IPS-NIHi7 (cell line): ENCODE data around the gene PCMT1.
A peak's percentile ranks its signal among the peaks of the same experiment; 100 is the strongest.
"Not testable (repeated sequence)": the region's sequence is repeated elsewhere in the genome, so short reads cannot be mapped to it uniquely, and the experiment has no call there.

ENCODE experiments used
- DNase-seq: peaks from one replicate; pipeline ENCODE4 v3.0.0; 2012; ENCODE audit warnings: mixed read lengths; ENCODE audit errors: extremely low spot score

Gene PCMT1

DNA sequence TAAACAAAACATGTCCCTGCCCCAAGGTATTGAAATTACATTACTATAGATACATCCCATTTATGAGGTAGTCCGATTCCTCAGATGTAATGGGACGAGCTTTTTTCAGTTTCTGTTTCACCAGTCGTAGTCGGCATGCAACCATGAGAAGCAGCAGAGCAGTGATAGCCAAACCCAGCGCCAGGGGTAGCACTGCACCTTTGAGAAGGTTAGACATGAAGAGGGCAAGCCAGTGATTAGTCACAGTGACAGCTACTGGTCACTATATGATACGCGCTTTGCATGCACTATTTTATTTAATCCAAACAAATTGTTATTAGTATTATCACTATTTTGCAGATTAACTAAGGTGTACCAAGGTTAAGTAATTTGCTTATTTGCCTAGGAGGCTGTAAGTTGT, 71.0 kb downstream of the PCMT1 start:
- DNase-seq = no peak

DNA sequence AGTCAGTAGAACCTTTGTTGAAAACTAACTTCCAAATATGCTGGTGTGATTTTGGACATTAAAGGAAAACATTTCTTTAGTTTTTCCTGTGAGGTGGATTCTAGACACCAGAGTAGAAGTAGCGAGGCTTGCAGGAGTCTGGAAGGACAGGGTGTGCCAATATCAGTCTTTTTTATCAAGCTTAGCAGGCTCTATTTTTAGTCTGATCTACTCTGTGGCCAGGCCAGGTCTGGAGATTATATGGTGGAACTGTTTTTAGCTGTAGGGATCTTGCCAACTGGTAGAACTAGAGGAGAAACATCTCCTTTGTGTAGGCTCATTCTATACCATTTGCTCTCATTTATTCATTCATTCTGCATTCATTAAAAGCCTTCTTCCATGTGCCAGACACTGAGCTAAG, 72.0 kb downstream of the PCMT1 start:
- DNase-seq = no peak

DNA sequence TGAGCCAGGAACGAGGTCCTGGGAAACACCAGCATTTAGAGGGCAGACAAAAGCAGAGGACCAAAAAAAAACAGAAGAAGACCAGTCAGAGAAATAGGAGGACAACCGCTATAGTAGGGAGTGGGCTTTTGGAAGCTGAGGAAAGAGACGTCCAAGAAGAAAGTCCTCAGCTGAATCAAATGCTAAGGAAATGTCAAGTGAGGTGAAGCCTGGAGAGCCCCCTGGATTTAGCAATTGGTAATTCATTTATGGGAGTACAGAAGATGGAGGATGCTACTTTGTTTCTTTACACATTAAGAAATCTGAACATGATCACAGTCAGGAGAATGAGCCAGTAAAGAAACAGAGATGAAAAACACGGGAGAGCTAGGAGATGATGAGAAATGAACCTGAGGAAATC, 73.5 kb downstream of the PCMT1 start:
- no peak for DNase-seq

DNA sequence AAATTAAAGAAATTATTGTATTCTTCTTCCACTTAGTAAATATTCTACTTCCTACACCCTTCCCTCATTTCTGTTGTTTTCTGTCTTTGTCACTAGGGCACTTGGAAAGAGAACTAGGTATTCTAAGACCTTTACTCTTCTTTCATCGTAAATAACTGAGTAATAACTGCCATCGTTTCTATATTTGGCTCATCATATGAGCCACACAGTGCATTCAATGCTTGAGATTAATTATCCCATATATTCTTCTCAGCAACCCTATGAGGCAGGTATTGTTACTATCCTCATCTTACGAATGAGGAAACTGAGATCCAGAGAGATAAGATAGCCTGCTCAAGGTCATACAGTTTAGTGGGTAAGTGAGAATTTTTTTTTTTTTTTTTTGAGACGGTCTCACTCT, 75.8 kb downstream of the PCMT1 start:
- DNase-seq = no peak

DNA sequence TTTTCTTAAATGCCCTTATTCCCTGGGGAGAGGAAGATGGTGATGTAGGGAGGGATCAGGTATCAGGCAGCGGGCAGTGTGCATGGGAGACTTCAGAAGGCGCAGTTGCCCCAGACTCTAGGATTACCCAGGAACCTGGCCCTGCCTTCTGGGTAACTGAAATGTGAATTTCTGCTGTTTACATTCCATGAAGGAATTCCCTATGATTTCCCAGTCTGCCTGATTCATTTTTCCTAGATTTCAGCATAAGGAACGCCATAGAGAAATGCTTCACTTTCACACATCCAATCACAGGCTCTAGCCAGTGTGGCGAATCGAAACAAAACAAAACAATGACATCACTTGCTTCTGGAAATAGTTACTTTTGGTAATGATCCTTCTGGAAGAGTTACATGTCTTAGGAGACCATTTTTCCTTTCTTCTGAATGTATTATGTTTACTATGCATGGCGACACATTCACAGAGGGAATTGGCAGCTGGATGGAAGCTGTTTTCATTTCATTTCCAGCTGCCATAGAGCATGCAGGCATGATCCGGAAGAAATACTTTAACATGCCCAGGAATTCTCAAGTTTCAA, 81.3 kb downstream of the PCMT1 start:
- no peak for DNase-seq

DNA sequence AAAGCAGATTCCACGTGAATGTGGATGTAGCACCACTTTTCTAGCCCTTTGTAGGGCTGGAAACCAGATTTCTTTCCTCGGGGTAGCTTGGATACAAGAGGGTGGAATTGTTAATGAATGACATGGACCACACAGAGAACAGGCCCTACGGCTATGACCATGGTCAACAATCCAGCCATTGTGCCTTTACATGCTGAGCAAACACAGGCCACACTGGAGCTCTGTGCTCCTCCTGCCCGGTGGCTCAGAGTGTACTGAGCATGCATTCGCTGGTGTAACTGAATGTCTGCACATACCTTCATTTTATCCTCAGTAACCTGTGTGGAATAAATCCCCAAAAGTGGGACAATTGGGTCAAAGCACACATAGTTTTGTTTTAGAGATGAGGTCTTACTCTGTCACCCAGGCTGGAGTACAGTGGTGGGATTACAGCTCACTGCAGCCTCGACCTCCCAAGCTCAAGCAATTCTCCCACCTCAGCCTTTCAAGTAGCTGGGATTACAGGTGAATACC, 81.8 kb downstream of the PCMT1 start:
- DNase-seq = no peak

DNA sequence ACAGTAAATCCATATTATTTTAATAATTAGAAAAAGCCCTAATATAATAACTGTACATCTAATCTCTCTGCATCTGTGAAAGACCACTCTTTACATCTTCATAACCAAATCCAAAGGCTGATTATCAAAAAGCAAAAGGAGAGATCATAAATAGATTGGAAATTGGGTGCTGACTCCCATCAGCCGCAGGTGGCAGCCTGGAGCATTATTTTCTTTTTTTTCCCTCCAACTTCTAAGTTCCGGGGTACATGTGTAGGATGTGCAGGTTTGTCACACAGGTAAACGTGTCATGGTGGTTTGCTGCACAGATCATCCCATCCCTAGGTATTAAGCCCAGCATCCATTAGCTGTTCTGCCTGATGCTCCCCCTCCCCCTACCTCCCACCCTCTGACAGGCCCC, 84.1 kb downstream of the PCMT1 start:
- DNase-seq = no peak

DNA sequence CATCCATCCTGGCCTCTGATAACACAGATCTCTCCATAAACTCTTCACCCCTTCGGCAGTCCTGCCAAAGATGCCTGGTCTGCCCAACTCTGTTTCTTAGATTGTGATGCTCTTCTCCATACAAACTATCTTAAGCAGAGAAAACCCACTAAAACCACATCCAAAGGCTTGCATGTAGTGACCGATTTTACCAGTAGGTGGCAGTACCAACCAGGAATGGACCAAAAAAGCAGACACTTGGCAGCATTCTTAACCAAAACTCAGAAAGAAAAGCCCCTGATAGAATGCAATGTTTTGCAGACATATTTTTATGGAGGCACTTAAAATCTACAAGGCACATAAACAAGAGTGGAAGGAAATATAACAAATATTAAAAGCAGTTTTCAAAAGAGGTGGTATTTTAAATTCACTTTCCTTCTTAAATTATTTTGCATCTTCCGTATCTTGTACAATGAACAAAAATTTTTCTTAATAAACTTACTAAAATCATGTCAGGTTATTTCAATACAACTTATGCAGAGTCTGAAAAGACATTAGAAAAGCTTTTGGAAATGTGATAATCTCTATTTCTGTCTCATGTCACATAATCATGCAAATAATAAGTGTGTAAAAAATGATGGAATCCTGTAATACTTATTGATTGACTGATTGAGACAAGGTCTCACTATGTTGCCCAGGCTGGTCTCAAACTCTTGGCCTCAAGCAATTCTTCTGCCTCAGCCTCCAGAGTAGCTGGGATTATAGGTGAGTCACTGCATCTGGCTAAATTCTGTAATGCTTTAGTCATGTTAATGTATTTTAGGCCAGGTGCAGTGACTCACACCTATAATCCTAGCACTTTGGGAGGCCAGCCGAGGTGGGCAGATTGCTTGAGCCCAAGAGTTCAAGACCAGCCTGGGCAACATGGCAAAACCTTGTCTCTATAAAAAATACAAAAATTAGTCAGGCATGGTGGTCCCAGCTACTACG, 85.3 kb downstream of the PCMT1 start:
- peak; percentile 65 for DNase-seq

DNA sequence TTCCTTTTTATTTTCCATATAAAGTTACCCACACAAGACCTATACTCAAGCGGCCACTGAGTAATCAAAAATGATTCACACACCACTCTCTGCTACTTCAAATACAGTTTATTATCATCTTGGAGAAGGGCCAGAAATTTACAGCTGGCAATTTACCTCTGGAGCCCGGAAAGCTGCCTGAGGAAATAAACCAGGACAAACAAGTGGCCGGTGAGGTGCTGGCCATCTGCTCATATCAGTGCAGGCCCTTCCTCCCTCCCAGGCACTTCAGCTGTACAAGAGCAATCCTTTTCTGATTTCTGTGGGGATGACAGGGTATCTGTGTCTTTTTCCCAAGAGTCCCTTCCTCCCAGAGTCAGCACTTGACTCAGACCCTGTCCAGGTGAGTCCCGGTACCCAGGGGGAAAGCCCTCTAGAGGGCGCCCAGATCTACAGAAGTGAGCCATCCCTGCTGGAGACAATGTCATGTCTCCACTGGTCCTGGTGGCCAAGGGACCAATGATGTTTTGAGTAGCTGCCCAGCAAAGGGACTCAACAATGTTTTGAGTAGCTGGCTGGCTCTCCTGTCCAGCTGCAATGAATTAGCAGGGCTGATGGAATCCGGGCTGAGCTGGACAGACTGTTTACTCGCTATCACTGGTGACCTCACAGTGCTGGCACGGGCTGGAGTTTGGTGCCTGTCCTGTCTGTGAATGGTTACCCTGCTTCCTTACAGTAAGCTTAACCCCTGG, 91.0 kb downstream of the PCMT1 start:
- peak; percentile 92 for DNase-seq

DNA sequence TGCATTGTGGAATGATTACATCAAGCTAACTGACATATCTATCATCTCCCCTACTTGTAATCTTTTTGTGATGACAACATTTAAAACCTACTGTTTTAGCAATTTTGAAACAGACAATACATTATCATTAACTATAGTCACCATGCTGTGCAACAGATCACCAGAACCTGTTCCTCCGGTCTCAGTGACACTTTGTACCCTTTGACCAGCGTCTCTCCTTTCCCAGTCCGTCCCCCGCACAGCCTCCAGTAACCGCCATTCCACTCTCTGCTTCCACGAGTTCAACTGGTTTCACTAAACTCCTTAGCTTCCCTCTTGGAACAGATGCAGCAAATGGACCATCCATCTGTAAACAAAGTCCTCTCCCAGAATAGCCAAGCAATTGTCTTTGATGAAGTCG, 92.8 kb downstream of the PCMT1 start:
- DNase-seq = no peak

DNA sequence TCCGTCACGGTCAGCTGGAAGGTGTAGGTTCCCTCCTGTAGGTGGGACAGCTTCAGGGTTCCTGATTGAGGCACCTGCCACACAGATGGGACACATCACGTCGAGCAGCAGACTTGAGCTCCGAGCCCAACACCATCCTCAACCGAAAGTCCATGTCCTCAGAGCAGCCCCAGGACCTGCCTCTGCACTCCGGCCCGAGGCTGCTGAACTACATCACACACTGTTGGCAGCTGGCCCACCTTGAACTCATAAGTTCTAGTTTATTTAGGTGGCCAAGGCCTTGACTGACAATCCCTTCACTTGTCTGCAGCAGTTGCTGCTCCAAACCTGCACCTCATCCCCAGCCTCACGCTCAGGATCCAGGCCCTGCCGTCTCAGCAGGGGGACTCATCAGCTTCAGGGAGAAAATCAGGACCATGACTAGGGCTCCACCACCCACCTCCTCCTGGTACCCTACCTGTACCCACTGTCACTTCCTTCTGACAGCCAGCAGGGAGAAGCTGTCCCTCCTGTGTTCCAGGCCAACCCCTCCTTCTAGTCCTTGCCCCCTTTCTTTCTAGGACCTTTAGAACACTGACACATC, 93.6 kb downstream of the PCMT1 start:
- DNase-seq = no peak

DNA sequence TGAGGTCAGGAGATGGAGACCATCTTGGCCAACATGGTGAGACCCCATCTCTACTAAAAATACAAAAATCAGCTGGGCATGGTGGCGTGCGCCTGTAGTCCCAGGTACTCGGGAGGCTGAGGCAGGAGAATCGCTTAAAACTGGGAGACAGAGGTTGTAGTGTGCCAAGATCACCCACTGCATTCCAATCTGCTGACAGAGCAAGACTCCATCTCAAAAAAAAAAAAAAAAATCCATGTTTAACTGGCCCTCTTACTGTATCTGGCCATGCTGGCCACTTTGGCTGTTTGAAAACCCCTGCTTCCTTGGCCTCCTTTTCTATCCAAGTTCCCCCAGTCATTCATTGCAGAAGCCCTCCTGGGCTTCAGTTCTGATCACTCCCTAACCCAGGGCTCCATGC, 94.5 kb downstream of the PCMT1 start:
- not testable (repeated sequence) for DNase-seq

DNA sequence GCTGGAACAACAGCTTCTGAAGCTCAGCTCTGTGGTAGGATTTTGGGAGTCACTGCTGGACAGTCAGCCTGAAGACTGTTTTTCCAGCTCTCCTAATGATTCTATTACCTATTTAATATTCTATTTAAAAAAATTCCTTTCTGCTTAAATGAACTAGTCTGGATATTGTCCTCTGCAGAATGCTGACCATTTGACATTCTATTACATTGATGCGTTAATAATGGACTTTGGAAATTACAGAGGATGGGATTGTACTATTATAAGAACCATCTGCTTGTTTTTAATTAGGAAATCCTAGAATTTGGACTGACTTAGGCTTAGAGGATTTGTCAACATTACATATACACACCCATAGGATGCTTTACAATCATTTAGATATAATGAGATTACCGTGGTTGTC, 94.9 kb downstream of the PCMT1 start:
- no peak for DNase-seq

DNA sequence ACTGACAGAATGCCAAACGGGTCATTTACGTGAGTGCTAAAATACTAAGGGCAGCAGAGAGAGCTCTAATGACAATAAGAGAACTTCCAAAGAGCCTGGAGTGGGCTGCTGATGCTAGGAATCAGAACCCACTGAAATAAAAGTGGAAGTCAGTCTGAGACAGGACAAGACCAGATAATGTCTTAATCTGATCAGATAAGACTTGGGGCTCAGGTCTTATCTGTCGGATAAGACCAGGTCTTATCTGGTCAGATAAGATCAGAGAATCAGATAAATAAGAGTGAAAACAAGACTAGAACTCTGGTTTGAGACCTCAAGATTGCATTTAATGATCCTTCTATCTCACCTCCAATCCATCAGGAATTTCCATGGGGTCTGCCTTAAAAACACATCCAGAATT, 96.0 kb downstream of the PCMT1 start:
- no peak for DNase-seq

DNA sequence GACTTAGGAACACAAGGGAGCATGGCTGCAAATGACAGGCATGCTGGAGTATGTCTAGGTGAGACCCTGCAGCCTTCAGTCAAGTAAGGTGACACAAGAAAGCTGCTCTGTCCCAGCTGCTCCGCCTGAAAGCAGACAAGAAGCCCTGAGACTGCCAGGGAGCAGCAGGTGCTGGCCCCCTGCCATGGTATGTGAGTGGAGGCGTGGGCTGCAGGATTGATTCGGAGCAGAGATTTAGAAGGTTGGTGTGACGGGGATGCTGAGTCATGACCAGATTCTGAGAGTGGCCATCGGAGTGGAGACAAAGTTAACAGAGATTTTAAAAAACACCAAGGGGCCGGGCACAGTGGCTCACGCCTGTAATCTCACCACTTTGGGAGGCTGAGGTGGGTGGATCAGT, 96.8 kb downstream of the PCMT1 start:
- DNase-seq = no peak

DNA sequence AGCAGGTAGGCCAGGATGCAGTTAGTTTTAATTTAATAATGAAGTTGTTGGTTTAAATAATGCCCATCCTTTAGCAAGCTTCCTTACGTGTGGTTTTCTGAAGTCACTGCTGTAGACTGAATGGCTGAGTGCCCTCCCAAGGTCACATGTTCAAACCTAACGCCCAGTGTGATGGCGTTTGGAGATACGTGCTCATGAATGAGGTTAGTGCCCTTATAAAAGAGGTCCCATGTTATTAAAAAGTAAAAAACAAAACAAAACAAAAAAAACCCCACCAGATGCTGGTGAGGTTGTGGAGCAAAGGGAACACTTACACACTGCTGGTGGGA, 98.4 kb downstream of the PCMT1 start:
- no peak for DNase-seq

DNA sequence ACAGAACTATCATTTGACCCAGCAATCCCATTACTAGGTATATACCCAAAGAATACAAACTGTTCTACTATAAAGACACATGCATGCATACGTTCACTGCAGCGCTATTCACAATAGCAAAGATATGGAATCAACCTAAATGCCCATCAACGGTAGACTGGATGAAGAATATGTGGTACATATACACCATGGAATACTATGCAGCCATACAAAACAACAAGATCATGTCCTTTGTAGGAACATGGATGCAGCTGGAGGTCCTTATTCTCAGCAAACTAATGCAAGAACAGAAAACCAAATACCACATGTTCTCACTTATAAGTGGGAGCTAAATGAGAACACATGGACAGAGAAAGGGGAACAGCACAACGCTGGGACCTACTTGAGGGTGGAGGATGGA, 98.8 kb downstream of the PCMT1 start:
- not testable (repeated sequence) for DNase-seq

DNA sequence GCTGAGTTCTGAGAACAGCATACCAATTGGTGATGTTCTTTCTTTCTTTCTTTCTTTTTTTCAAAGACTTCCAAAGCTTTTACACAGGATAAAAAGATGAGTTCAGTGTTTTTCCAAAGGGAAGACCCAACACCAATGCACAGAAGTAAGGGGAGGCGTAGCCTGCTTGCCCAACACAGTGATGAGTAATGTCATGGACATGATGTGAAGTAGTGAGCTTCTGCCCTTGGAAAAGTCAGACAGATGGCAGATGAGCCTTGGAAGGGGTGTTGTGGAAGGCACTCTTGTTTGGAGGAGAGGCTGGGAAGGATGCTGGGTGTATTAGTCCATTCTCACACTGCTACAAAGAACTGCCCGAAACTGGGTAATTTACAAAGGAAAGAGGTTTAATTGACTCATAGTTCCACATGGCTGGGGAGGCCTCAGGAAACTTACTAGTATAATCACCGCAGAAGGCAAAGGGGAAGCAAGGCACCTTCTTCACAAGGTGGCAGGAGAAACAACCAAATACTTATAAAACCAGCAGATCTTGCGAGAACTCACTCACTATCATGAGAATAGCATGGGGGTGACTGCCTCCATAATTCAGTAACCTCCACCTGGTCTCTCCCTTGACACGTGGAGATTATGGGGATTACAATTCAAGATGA, 102.0 kb downstream of the PCMT1 start:
- no peak for DNase-seq

DNA sequence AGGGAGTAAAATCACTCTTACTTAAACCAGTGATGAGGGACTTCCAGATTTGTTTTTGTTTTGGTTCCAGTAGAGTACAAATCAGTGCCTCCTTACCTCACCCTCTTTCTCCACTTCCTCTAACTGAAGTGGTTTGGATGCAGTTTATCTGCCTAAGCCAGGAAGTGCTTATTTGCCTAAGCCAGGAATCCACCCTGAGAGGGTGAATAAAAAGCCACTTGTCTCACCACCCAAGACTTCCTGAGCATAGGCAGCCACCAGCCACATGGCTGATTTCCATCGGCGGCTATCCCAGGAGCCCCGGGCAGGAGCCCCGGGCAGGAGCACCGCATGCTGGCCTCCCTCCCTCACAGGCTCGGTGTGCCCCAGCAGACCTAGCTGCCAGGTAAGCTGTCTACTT, 102.6 kb downstream of the PCMT1 start:
- DNase-seq = no peak

DNA sequence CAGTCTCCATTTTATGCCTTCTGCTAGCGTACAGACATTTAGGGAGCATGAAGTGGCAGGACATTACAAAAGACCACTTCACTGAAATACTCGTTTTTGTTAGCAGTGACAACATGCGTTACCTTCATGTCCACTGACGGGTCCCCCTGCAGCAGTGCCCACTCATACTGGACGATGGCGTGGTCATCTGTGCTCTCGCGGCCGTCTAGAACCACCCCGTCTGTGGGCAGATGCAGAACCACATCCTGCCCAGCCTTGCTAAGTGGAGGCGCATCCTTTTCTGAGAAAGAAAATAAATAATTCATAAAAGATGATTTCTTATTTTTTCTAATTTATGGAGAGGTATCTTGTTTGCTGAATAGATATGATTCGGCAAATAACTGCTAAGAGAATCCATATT, 103.3 kb downstream of the PCMT1 start:
- DNase-seq = no peak

DNA sequence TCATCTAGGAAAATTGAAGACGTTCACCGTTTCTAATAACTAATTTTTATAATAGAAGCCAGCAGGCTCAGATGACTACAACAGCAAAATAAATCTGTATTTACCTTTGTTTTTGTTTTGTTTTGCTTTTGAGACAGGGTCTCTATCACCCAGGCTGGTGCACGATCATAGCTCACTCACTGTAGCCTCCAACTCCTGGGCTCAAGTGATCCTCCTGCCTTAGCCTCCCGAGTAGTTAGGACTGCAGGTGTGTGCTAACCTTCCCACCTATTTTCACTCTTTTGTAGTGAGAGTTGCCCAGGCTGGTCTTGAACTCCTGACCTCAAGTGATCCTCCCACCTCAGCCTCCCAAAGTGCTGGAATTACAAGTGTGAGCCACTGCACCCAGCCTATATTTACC, 104.5 kb downstream of the PCMT1 start:
- not testable (repeated sequence) for DNase-seq

DNA sequence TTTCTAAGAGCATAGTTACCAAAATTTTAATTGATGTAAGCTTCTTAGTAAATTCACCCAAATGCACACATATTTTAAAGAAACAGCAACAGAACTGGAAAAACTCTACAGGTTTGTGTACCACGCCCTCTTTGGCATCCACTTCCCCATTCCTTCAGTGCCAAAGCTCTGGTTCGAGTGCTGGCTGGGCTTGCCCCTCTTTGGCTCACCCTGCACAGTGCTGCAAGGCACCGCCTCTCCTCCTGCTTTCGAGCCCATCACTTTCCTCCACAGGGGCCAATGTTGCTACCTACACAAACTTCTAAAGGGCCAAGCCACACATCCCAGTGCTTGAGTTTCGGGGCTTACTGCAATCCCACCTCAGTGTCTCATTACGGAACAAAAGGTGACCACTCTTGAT, 105.0 kb downstream of the PCMT1 start:
- no peak for DNase-seq
